ENCODE data around the gene FLNB. TPM values are rescaled to one million over a fixed set of nuclear protein-coding genes. Genes with fewer than 3 reads are reported as not detected.

The FLNB gene
- total and polyA plus RNA-seq, 2 experiments from 2014 or later = 60.6 to 186 TPM

GRCh38 chr3:58137306-58137705 lies 129.1 kb downstream of the FLNB start:
- peaks cover 6% of the 10 kb centered on the region; the same call in 1 of the 2 replicates for H3K79me2 ChIP-seq (ENCODE audit: insufficient read depth)
- peaks cover 81% of the 10 kb centered on the region for H3K36me3 ChIP-seq (ENCODE audit: low read depth)
- no peak for TF ChIP-seq EZH2phosphoT487 (IDR thresholded peaks at IDR 0.05; ENCODE audit: insufficient read depth, low read depth)
- TF ChIP-seq EZH2 (IDR thresholded peaks at IDR 0.05; ENCODE audit: insufficient read depth, poor library complexity, severe bottlenecking) = no peak
- no peaks in the 10 kb centered on the region for H3K9me2 ChIP-seq (ENCODE audit: insufficient read depth)
- no peak overlapping the region for H3K4me3 ChIP-seq
- H3K4me2 ChIP-seq (ENCODE audit: unreplicated experiment) = no peak overlapping the region
- H3K27me3 ChIP-seq (replicated peaks; ENCODE audit: insufficient read depth) = no peaks in the 10 kb centered on the region
- no peaks in the 10 kb centered on the region for H4K20me1 ChIP-seq (ENCODE audit: insufficient read depth)
- WGBS, 2 experiments (ENCODE audit: low coverage in 1 of 2, low lambda C conversion rate in 2 of 2, missing lambda C conversion rate in 2 of 2) = 59 to 61% methylated on average over 4 of the region's 4 CpGs
- DNase-seq = no peak
- no peaks in the 10 kb centered on the region for H3K9me3 ChIP-seq (ENCODE audit: low read depth)
- H3K27ac ChIP-seq = no peak overlapping the region
- H2AFZ ChIP-seq = no peak overlapping the region
- in situ Hi-C loops (cut with MboI) = no loop called here
- no peak overlapping the region for H3K9ac ChIP-seq
- H3F3A ChIP-seq (ENCODE audit: insufficient read depth) = peaks cover 25% of the 10 kb centered on the region
- no peaks in the 10 kb centered on the region for H3K4me1 ChIP-seq (ENCODE audit: insufficient read depth)

DNA sequence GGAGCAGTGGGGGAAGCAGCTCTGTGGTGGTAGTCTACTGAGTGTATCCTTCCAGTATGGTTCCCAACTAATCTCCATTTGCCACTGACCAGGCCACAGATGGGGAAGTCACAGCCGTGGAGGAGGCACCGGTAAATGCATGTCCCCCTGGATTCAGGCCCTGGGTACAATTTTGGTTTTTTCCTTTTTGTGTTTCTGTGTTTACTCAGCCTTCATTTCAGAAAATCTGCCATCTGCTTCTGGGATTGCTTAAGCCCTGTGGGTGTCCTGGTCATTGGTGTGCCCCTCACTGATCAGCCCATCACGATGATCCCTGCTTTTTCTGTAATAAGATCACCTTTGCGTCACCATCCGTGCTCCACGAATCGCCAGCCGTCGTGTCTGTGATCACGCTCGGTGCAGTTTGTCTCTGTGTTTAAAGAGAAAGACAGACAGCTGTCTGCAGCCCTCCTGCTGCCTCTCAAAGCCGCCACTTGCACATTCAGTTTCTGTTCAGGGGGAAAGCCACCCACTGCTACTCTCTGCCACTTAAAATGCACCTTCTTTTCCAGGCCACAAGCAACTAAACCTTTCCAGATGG lies 133.6 kb downstream of the FLNB start:
- in situ Hi-C loops (cut with MboI) = no loop called here
- Histone ChIP-seq H4K20me1 (ENCODE audit: insufficient read depth) (no peaks in the 10 kb centered on the region), H3K9me3 (ENCODE audit: low read depth) (no peaks in the 10 kb centered on the region), H3K27me3 (replicated peaks; ENCODE audit: insufficient read depth) (no peaks in the 10 kb centered on the region), H3K4me1 (ENCODE audit: insufficient read depth) (no peaks in the 10 kb centered on the region), H3K4me3 (no peak overlapping the region), H3K9me2 (ENCODE audit: insufficient read depth) (no peaks in the 10 kb centered on the region), H2AFZ (no peak overlapping the region), H3K27ac (no peak overlapping the region), H3K36me3 (ENCODE audit: low read depth) (peaks cover 78% of the 10 kb centered on the region), H3K79me2 (ENCODE audit: insufficient read depth) (0 out of 2 replicates have a peak, but pooled peaks cover 5% of the 10 kb centered on the region), H3K9ac (no peak overlapping the region), H3F3A (ENCODE audit: insufficient read depth) (0 out of 2 replicates have a peak, but pooled peaks cover 15% of the 10 kb centered on the region), H3K4me2 (ENCODE audit: unreplicated experiment) (no peak overlapping the region)
- no peak for DNase-seq
- no peak for TF ChIP-seq EZH2 (IDR thresholded peaks at IDR 0.05; ENCODE audit: insufficient read depth, poor library complexity, severe bottlenecking)
- no peak for TF ChIP-seq EZH2phosphoT487 (IDR thresholded peaks at IDR 0.05; ENCODE audit: insufficient read depth, low read depth)
- 98% methylated on average over 12 of the region's 12 CpGs for WGBS, 2 experiments (ENCODE audit: low coverage in 1 of 2, low lambda C conversion rate in 2 of 2, missing lambda C conversion rate in 2 of 2)

GRCh38 chr3:58143417-58144055 lies 135.3 kb downstream of the FLNB start:
- no peaks in the 10 kb centered on the region for H3K4me1 ChIP-seq (ENCODE audit: insufficient read depth)
- TF ChIP-seq EZH2phosphoT487 (IDR thresholded peaks at IDR 0.05; ENCODE audit: insufficient read depth, low read depth) (no peak), EZH2 (IDR thresholded peaks at IDR 0.05; ENCODE audit: insufficient read depth, poor library complexity, severe bottlenecking) (no peak)
- H3K4me2 ChIP-seq (ENCODE audit: unreplicated experiment) = no peak overlapping the region
- H3K9ac ChIP-seq = no peak overlapping the region
- H4K20me1 ChIP-seq (ENCODE audit: insufficient read depth) = no peaks in the 10 kb centered on the region
- H3K27ac ChIP-seq = no peak overlapping the region
- H3F3A ChIP-seq (ENCODE audit: insufficient read depth) = 0 out of 2 replicates have a peak, but pooled peaks cover 7% of the 10 kb centered on the region
- 93 to 94% methylated on average over 9 of the region's 9 CpGs for WGBS, 2 experiments (ENCODE audit: low coverage in 1 of 2, low lambda C conversion rate in 2 of 2, missing lambda C conversion rate in 2 of 2)
- in situ Hi-C loops (cut with MboI) = no loop called here
- H2AFZ ChIP-seq = no peak overlapping the region
- no peaks in the 10 kb centered on the region for H3K27me3 ChIP-seq (replicated peaks; ENCODE audit: insufficient read depth)
- peaks cover 74% of the 10 kb centered on the region for H3K36me3 ChIP-seq (ENCODE audit: low read depth)
- no peaks in the 10 kb centered on the region for H3K9me2 ChIP-seq (ENCODE audit: insufficient read depth)
- H3K9me3 ChIP-seq (ENCODE audit: low read depth) = no peaks in the 10 kb centered on the region
- no peak overlapping the region for H3K4me3 ChIP-seq
- H3K79me2 ChIP-seq (ENCODE audit: insufficient read depth) = 0 out of 2 replicates have a peak, but pooled peaks cover 5% of the 10 kb centered on the region
- no peak for DNase-seq

DNA sequence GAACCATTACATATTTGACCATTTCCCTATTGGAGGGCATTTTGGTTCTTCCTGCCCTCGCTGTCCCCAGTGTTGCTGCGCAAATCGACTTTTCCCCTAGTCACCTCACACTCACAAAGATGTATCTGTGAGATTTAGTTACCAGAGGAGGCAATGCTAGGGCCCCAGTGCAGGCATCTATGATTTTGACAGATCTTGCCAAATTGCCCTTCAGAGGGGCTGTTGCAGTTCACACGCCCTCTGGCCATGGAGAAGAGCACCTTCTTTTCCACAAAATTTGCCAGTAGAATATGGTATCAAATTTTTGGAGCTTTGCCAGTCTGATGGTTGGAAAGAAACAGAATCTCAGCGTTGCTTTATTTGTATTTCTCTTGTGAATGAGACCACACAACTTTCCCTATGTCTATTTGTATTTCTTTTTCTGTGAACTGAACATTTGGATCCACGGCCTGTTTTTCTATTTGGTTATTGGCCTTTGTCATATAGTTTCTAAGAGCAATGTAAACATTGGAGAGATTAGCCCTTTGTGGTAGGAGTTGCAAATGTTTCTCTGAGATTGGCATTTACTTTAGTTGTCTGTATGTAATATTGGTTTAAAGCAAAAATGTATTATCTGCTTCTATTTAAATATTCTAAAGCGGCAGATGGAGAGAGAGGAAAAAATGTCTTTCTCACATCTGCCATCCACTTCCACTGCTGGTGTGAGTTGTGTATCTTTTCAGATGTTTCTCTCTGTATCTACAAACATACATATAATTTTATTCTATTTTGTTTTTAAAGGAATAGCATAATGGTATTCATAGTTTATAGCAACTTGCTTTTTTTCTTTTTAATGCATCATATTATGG lies 136.5 kb downstream of the FLNB start:
- H3K36me3 ChIP-seq (ENCODE audit: low read depth) = peaks cover 76% of the 10 kb centered on the region
- no peaks in the 10 kb centered on the region for H3K9me3 ChIP-seq (ENCODE audit: low read depth)
- WGBS, 2 experiments (ENCODE audit: low coverage in 1 of 2, low lambda C conversion rate in 2 of 2, missing lambda C conversion rate in 2 of 2) = 84 to 85% methylated on average over 7 of the region's 7 CpGs
- no peaks in the 10 kb centered on the region for H3K4me1 ChIP-seq (ENCODE audit: insufficient read depth)
- DNase-seq = no peak
- no peaks in the 10 kb centered on the region for H4K20me1 ChIP-seq (ENCODE audit: insufficient read depth)
- H3K4me2 ChIP-seq (ENCODE audit: unreplicated experiment) = no peak overlapping the region
- H3K9me2 ChIP-seq (ENCODE audit: insufficient read depth) = no peaks in the 10 kb centered on the region
- no peaks in the 10 kb centered on the region for H3K27me3 ChIP-seq (replicated peaks; ENCODE audit: insufficient read depth)
- TF ChIP-seq EZH2 (IDR thresholded peaks at IDR 0.05; ENCODE audit: insufficient read depth, poor library complexity, severe bottlenecking) (no peak), EZH2phosphoT487 (IDR thresholded peaks at IDR 0.05; ENCODE audit: insufficient read depth, low read depth) (no peak)
- H3K79me2 ChIP-seq (ENCODE audit: insufficient read depth) = 0 out of 2 replicates have a peak, but pooled peaks cover 5% of the 10 kb centered on the region
- H3K27ac ChIP-seq = no peak overlapping the region
- in situ Hi-C loops (cut with MboI) = no loop called here
- no peak overlapping the region for H3K9ac ChIP-seq
- H3F3A ChIP-seq (ENCODE audit: insufficient read depth) = 0 out of 2 replicates have a peak, but pooled peaks cover 7% of the 10 kb centered on the region
- no peak overlapping the region for H3K4me3 ChIP-seq
- no peak overlapping the region for H2AFZ ChIP-seq

All from GM23248 (cell line).